T-helper 1 cell treated with Interleukin-12 subunit alpha and Interleukin-12 subunit beta and Interleukin-4 antibody, amounts not matched to agents 30 ng/mL and 1 ng/mL, for 36 hours (primary cell): Measurements from ENCODE around the gene CD44. TPM values are rescaled to one million over a fixed set of nuclear protein-coding genes. Genes with fewer than 3 reads are reported as not detected.

Experiments
- intact Hi-C: fragments of 100-400 bp; cut with micrococcal nuclease; formaldehyde crosslinking; loops from one replicate; pipeline ENCODE4 v1.15.1; 2024
- total RNA-seq: library from RNA; stranded (reverse); gene quantifications from 2 replicates; pipeline ENCODE4 v1.2.3, GENCODE V29; 2022

The CD44 gene
- total RNA-seq, 1 donor from 2014 or later = 356 TPM

GRCh38 chr11:35154952-35155351 lies 16.0 kb downstream of the CD44 start:
- intact Hi-C loops = no loop called here

GRCh38 chr11:35155677-35156076 lies 16.7 kb downstream of the CD44 start:
- intact Hi-C loops = no loop called here

- intact Hi-C loops = no loop called here
Measured at GRCh38 chr11:35157814-35158700, 19.1 kb downstream of the CD44 start.

- intact Hi-C loops = no loop called here
Measured at GRCh38 chr11:35158701-35159510, 19.9 kb downstream of the CD44 start.

- intact Hi-C loops = loop anchor here (1.0 to 10.0 kb wide), 4 partner anchors 12 to 1056 kb away; partner anchors contain the start of gene NAT10
Measured at GRCh38 chr11:35160246-35160824, 21.4 kb downstream of the CD44 start.

GRCh38 chr11:35160902-35161597 lies 22.1 kb downstream of the CD44 start:
- intact Hi-C loops = loop anchor here (1.0 to 10.0 kb wide), 4 partner anchors 13 to 1056 kb away; partner anchors contain the start of gene NAT10

- intact Hi-C loops = loop anchor here (1.0 to 10.0 kb wide), 4 partner anchors 14 to 1058 kb away; partner anchors contain the start of gene NAT10
Measured at GRCh38 chr11:35162745-35163144, 23.8 kb downstream of the CD44 start.

- intact Hi-C loops = loop anchor here (1.0 to 10.0 kb wide), 4 partner anchors 14 to 1058 kb away; partner anchors contain the start of gene NAT10
Measured at GRCh38 chr11:35163209-35163608, 24.2 kb downstream of the CD44 start.

GRCh38 chr11:35163702-35164496 lies 24.9 kb downstream of the CD44 start:
- intact Hi-C loops = loop anchor here (1.0 to 10.0 kb wide), 4 partner anchors 13 to 1059 kb away; partner anchors contain the start of gene NAT10

GRCh38 chr11:35165030-35165422 lies 26.1 kb downstream of the CD44 start:
- intact Hi-C loops = loop anchor here (1.0 to 10.0 kb wide), 4 partner anchors 39 to 1060 kb away; partner anchors contain the start of gene NAT10

GRCh38 chr11:35165423-35166368 lies 26.7 kb downstream of the CD44 start:
- intact Hi-C loops = loop anchor here (1.0 to 10.0 kb wide), 16 partner anchors 12 to 1061 kb away; partner anchors contain the start of genes APIP, NAT10, PDHX and TRIM44

- intact Hi-C loops = loop anchor here (1.0 to 10.0 kb wide), 15 partner anchors 11 to 1062 kb away; partner anchors contain the start of genes APIP, NAT10, PDHX and TRIM44
Measured at GRCh38 chr11:35166369-35167360, 27.7 kb downstream of the CD44 start.

GRCh38 chr11:35167426-35167954 lies 28.5 kb downstream of the CD44 start:
- intact Hi-C loops = loop anchor here (5.0 to 10.0 kb wide), 3 partner anchors 225 to 1063 kb away; partner anchors contain the start of gene NAT10

- intact Hi-C loops = loop anchor here (5.0 to 10.0 kb wide), 3 partner anchors 224 to 1064 kb away; partner anchors contain the start of gene NAT10
Measured at GRCh38 chr11:35168671-35169070, 29.7 kb downstream of the CD44 start.

- intact Hi-C loops = loop anchor here (5.0 to 10.0 kb wide), 3 partner anchors 223 to 1064 kb away; partner anchors contain the start of gene NAT10
Measured at GRCh38 chr11:35169112-35169511, 30.1 kb downstream of the CD44 start.

- intact Hi-C loops = loop anchor here (5.0 to 10.0 kb wide), 4 partner anchors 223 to 1065 kb away; partner anchors contain the start of genes CAT and NAT10
Measured at GRCh38 chr11:35169754-35170153, 30.8 kb downstream of the CD44 start.
